Glutamatergic neuron (in vitro differentiated cells): ENCODE results near the gene CFAP61. TPM values are rescaled to one million over a fixed set of nuclear protein-coding genes. Genes with fewer than 3 reads are reported as not detected.

Source experiments
- DNase-seq: peaks from one replicate; pipeline ENCODE4 v3.0.0; 2022
- H3K27ac Mint-ChIP-seq: one replicate; pipeline ENCODE4 v1.8.0; 2020; ENCODE audit warnings: mild to moderate bottlenecking, mixed read lengths, inconsistent platforms; ENCODE audit not compliant: unreplicated experiment
- H3K27me3 Mint-ChIP-seq: one replicate; pipeline ENCODE4 v1.8.0; 2020; ENCODE audit warnings: mild to moderate bottlenecking, moderate library complexity, mixed read lengths, inconsistent platforms; ENCODE audit not compliant: unreplicated experiment
- H3K36me3 Mint-ChIP-seq: one replicate; pipeline ENCODE4 v1.8.0; 2020; ENCODE audit warnings: mild to moderate bottlenecking, mixed read lengths, inconsistent platforms; ENCODE audit not compliant: unreplicated experiment
- H3K4me1 Mint-ChIP-seq: one replicate; pipeline ENCODE4 v1.8.0; 2020; ENCODE audit warnings: mild to moderate bottlenecking, low read depth, mixed read lengths, inconsistent platforms; ENCODE audit not compliant: unreplicated experiment
- H3K4me3 Mint-ChIP-seq: one replicate; pipeline ENCODE4 v1.8.0; 2020; ENCODE audit warnings: mild to moderate bottlenecking, mixed read lengths, inconsistent platforms; ENCODE audit not compliant: unreplicated experiment
- H3K9me3 Mint-ChIP-seq: one replicate; pipeline ENCODE4 v1.8.0; 2020; ENCODE audit warnings: mild to moderate bottlenecking, moderate library complexity, mixed read lengths, inconsistent platforms; ENCODE audit not compliant: unreplicated experiment
- total RNA-seq: library from RNA; stranded (reverse); fragmentation: NEBNext Ultra II Directional; extraction: Animal tissue kit (Norgen Biotek cat#: 25700); gene quantifications from one replicate; pipeline ENCODE4 v1.2.1, GENCODE V29; 2021; ENCODE audit not compliant: unreplicated experiment
- TF ChIP-seq, protein P1 (sequence below): fragments of 200-600 bp; sonication (generic); IDR thresholded peaks from one replicate; pipeline ENCODE4 v1.5.0; 2021; ENCODE audit not compliant: partially characterized antibody, unreplicated experiment

CFAP61 gene
- total RNA-seq, 1 donor from 2014 or later, result 5.0 TPM

DNA sequence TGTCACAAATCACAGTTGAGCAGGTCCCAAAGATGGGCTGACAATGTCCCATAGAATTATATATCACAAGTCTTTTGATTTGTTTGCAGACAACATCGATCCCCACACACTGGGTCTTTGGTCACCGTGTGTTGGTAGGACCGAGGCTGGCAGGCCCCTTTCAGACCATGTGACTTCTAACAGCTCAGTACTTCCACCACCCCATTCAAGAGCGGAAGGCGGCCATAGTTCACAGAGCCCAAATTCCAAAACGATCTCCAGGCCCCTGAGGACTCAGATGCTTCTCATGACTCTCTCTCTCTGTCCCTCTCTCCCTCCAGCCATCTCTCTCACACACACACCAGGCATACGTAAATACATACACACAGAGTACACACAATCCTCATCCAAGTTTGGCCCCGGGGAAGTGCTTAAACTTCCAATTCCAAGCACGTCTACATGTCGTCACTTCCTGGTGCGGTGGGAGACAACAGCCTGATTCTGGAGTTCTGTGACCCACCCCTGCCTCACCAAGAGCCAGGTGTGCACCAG lies 159.7 kb downstream of the CFAP61 start:
- H3K4me1 Mint-ChIP-seq, result peaks cover 77% of the 10 kb centered on the region
- no peak for DNase-seq
- peak overlapping the region; percentile 62 for H3K27ac Mint-ChIP-seq
- peak overlapping the region; percentile 23 for H3K4me3 Mint-ChIP-seq
- peaks cover 15% of the 10 kb centered on the region for H3K9me3 Mint-ChIP-seq
- TF ChIP-seq, protein P1, sequence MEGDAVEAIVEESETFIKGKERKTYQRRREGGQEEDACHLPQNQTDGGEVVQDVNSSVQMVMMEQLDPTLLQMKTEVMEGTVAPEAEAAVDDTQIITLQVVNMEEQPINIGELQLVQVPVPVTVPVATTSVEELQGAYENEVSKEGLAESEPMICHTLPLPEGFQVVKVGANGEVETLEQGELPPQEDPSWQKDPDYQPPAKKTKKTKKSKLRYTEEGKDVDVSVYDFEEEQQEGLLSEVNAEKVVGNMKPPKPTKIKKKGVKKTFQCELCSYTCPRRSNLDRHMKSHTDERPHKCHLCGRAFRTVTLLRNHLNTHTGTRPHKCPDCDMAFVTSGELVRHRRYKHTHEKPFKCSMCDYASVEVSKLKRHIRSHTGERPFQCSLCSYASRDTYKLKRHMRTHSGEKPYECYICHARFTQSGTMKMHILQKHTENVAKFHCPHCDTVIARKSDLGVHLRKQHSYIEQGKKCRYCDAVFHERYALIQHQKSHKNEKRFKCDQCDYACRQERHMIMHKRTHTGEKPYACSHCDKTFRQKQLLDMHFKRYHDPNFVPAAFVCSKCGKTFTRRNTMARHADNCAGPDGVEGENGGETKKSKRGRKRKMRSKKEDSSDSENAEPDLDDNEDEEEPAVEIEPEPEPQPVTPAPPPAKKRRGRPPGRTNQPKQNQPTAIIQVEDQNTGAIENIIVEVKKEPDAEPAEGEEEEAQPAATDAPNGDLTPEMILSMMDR, result no peak
- H3K27me3 Mint-ChIP-seq, result peaks cover 10% of the 10 kb centered on the region
- H3K36me3 Mint-ChIP-seq, result no peaks in the 10 kb centered on the region

DNA sequence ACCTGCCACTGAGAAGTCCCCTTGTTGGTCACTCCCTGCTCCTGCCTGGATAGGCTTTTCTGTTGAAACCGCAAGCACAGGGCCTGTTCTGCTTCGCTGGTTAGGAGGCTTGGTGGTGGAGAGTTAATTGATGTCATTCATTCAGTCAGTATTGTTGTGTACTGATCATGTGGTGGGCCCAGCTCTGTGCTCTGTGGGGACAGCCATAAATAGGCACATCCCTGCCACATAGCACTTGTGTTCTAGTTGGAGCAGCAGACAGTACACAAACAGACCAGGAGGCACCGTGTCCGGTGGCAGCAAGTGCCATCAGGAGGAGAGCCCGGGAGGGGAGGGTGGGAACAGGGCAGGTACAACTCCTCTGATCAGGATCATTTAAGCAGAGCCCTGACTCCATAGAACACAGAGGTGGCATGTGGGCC lies 160.4 kb downstream of the CFAP61 start:
- Mint-ChIP-seq H3K4me3 (no peak overlapping the region), H3K36me3 (no peaks in the 10 kb centered on the region), H3K27ac (peak overlapping the region; percentile 62), H3K4me1 (peaks cover 80% of the 10 kb centered on the region), H3K27me3 (peaks cover 10% of the 10 kb centered on the region), H3K9me3 (peaks cover 16% of the 10 kb centered on the region)
- no peak for DNase-seq
- TF ChIP-seq, protein P1, result no peak

DNA sequence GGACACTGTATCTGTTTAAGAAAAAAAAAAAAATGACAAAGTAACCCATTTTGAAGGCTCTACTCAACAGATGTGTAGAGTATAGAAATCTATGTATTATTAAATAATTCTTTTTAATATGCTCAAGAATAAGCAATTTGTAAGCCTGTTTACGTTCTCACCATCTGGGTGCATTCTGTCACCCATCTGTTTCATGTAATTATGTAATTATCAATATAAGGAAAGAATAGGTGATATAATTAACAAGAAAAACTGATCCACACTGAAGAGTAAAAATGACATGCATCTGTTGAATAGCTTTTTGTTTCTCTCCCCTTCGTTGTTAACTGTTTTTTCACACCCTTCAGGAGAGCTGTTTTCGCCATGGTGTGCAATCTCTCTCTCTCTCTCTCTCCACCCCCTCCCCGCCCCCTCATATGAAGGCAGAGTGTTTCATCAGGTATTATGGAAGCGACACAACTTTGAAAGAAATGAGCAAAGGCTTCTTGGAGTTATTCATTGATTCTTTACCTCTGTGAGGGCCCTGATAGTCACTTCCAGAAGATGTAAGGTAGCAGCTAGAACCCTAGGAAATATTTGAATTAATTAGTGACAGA lies 161.3 kb downstream of the CFAP61 start:
- Mint-ChIP-seq H3K27me3 (peaks cover 10% of the 10 kb centered on the region), H3K4me1 (peaks cover 78% of the 10 kb centered on the region), H3K36me3 (peaks cover 8% of the 10 kb centered on the region), H3K4me3 (peak overlapping the region; percentile 60), H3K9me3 (peaks cover 16% of the 10 kb centered on the region), H3K27ac (peak overlapping the region; percentile 90)
- no peak for DNase-seq
- TF ChIP-seq, protein P1, result no peak

DNA sequence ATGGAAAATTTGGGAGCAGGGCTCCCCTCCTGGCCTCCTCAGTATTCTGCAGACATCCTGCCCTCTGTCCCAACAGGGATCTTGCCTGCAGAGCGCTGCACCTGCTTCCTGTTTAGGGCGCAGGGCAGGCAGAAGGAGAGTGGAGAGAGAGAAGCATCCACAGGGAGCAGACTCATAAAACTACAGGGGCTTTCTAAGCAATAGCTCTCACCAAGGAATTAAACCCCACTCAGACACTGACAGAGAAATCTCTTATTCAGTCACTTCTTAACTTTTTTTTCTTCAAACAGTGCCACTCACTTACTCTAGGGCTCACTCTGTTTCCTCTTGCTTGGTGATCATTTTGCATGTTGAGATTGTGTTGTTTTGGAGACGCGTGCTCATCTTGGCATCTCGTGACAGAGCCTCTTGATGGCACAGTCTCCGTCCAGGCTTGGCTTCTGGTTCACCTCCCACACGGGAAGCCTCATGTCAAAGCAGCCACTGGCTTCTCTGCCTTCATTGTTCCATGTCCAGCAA lies 162.5 kb downstream of the CFAP61 start:
- H3K36me3 Mint-ChIP-seq, result peaks cover 12% of the 10 kb centered on the region
- peak overlapping the region; percentile 90 for H3K27ac Mint-ChIP-seq
- no peak for DNase-seq
- H3K27me3 Mint-ChIP-seq, result peaks cover 10% of the 10 kb centered on the region
- H3K4me1 Mint-ChIP-seq, result peaks cover 76% of the 10 kb centered on the region
- TF ChIP-seq, protein P1, result no peak
- H3K4me3 Mint-ChIP-seq, result peak overlapping the region; percentile 4
- H3K9me3 Mint-ChIP-seq, result peaks cover 16% of the 10 kb centered on the region

DNA sequence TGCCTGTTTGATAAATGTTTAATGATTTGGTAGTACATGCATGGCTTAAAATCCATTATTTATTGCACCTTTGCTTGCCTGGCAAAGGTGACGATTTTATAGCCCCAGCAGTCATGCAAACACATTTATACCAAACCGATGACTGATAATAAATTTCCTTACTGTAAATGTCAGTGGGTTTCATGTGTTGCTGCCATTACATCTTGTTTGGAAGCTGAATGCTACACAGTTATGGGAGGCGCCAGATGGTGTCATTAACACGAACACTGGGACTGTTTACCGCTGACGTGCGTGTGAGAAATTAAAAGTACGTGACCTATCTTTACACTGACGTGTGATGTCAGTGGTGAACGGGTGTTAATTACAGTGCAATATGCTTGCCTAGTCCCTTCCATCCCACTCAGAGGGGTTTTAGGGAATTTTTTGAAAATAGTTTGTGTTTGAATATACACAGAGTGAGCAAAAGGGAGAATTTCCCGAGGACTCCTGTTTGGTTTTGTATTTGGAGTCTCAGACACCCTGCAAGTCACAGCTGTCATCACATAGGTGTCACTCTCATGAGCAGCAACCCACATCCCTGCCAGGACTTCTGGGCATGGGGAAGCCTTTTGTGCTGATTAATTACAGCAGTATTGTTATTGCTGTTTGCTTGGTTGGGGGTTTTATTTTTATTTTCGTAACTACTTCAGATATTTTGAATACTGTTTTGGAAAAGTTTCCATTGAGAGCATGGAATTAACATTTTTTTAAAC lies 163.8 kb downstream of the CFAP61 start:
- TF ChIP-seq, protein P1, result no peak
- Mint-ChIP-seq H3K27ac (peak overlapping the region; percentile 88), H3K36me3 (peaks cover 12% of the 10 kb centered on the region), H3K27me3 (peaks cover 8% of the 10 kb centered on the region), H3K4me3 (peak overlapping the region; percentile 61), H3K9me3 (peaks cover 11% of the 10 kb centered on the region), H3K4me1 (peaks cover 63% of the 10 kb centered on the region)
- no peak for DNase-seq
